HepG2 (cell line): Measurements from ENCODE around the gene RGS5.

Experiments
- FOXM1 ChIP-seq: sonication (generic); formaldehyde crosslinking; IDR thresholded peaks from 2 replicates; pipeline ENCODE4 v1.5.0; 2020; ENCODE audit warnings: missing genetic modification reagents
- HOXA5 ChIP-seq: sonication (generic); formaldehyde crosslinking; IDR thresholded peaks from 2 replicates; pipeline ENCODE4 v1.4.0; 2020; ENCODE audit warnings: missing genetic modification reagents
- ZBTB21 ChIP-seq: sonication (generic); formaldehyde crosslinking; IDR thresholded peaks from 2 replicates; pipeline ENCODE4 v1.4.0; 2020; ENCODE audit warnings: missing genetic modification reagents
- ZBTB7A ChIP-seq: sonication (generic); formaldehyde crosslinking; IDR thresholded peaks from 2 replicates; pipeline ENCODE4 v1.8.0; 2022; ENCODE audit warnings: mild to moderate bottlenecking, missing genetic modification reagents

DNA sequence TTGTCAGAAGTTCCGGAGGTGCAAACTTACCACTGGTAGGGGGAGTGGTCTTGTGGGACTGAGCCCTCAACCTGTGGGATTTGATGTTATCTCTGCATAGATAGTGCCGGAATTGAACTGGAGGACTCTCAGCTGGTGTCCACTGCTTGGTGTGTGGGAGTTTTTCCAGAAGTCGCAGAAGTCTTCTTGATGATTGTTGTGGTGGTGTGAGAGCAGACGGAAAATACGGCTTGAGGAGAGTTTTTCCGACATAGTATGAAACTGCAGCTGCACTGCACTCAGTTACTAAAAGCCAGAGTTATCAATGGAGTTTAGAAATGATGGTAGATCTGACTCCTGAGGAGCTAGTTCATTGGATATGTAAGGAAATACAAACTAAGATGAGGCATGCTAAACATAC lies 14.9 kb downstream of the RGS5 start:
- no peak for TF ChIP-seq ZBTB21
- TF ChIP-seq FOXM1 (CRISPR knock-in tag), result no peak
- no peak for TF ChIP-seq ZBTB7A (CRISPR knock-in tag)
- TF ChIP-seq HOXA5 (CRISPR knock-in tag), result no peak
